PC-9 (cell line): ENCODE measurements around the gene CLDN34. TPM values are rescaled to one million over a fixed set of nuclear protein-coding genes. Genes with fewer than 3 reads are reported as not detected.

Source experiments
- BruUV-seq: library from RNA; stranded (reverse); fragments of 400-500 nt; replicated peaks from 2 replicates; lab custom pipeline; 2021; lab: Mats Ljungman, UMichigan
- CTCF ChIA-PET: fragments of 300-600 bp; sonication (Branson Sonifier 250); formaldehyde crosslinking; loops from one replicate; lab custom pipeline; 2022; ENCODE audit warnings: antibody characterized with exemption; lab: Charles Lee
- POLR2A ChIA-PET: fragments of 300-600 bp; sonication (Branson Sonifier 250); formaldehyde crosslinking; loops from one replicate; lab custom pipeline; 2022; ENCODE audit warnings: antibody characterized with exemption; ENCODE audit not compliant: unreplicated experiment; lab: Charles Lee
- DNase-seq, 2 experiments: peaks; one replicate each; pipeline versions ENCODE4 v3.0.0 to v3.0.0-alpha.2; 2015 to 2022; ENCODE audit warnings: mixed read lengths in 1 of 2
- H2AFZ ChIP-seq: fragments of 200-600 bp; sonication (generic); 2 replicates; pipeline ENCODE4 v1.8.1; 2017; ENCODE audit warnings: antibody characterized with exemption
- H3F3A ChIP-seq: fragments of 200-600 bp; sonication (generic); 2 replicates; pipeline ENCODE4 v1.8.1; 2017; ENCODE audit warnings: antibody characterized with exemption, mild to moderate bottlenecking, low read depth; ENCODE audit not compliant: insufficient read depth
- H3K27ac ChIP-seq: fragments of 200-600 bp; sonication (generic); 2 replicates; pipeline ENCODE4 v1.6.1; 2016; ENCODE audit warnings: mixed run types
- H3K27me3 ChIP-seq: fragments of 200-600 bp; sonication (generic); 2 replicates; pipeline ENCODE4 v1.6.1; 2016; ENCODE audit warnings: low read depth, mixed run types; ENCODE audit not compliant: insufficient read depth
- H3K36me3 ChIP-seq: fragments of 200-600 bp; sonication (generic); 2 replicates; pipeline ENCODE4 v1.6.1; 2016; ENCODE audit warnings: low read depth, mixed run types
- H3K4me1 ChIP-seq: fragments of 200-600 bp; sonication (generic); replicated peaks from 2 replicates; pipeline ENCODE4 v1.6.1; 2016; ENCODE audit warnings: mixed run types; ENCODE audit not compliant: insufficient read depth
- H3K4me2 ChIP-seq: fragments of 200-600 bp; sonication (generic); 2 replicates; pipeline ENCODE4 v1.6.1; 2017; ENCODE audit warnings: mixed run types
- H3K4me3 ChIP-seq: fragments of 200-600 bp; sonication (generic); 2 replicates; pipeline ENCODE4 v1.6.1; 2016; ENCODE audit warnings: mixed run types
- H3K79me2 ChIP-seq: fragments of 200-600 bp; sonication (generic); 2 replicates; pipeline ENCODE4 v1.6.1; 2017; ENCODE audit warnings: low read depth, mixed run types
- H3K9me2 ChIP-seq: fragments of 200-600 bp; sonication (generic); 2 replicates; pipeline ENCODE4 v1.8.1; 2017; ENCODE audit warnings: mild to moderate bottlenecking; ENCODE audit not compliant: insufficient read depth
- H3K9me3 ChIP-seq: fragments of 200-600 bp; sonication (generic); 2 replicates; pipeline ENCODE4 v1.8.1; 2016; ENCODE audit warnings: low read depth; ENCODE audit not compliant: insufficient read depth
- H4K20me1 ChIP-seq: fragments of 200-600 bp; sonication (generic); 2 replicates; pipeline ENCODE4 v1.8.1; 2017; ENCODE audit not compliant: insufficient read depth
- CTCF ChIP-seq: fragments of 200-600 bp; sonication (generic); conservative IDR thresholded peaks from 2 replicates; pipeline ENCODE4 v1.6.1; 2017; ENCODE audit warnings: mixed run types, antibody characterized with exemption, mild to moderate bottlenecking, moderate library complexity
- EZH2 ChIP-seq: fragments of 200-600 bp; sonication (generic); IDR thresholded peaks from 2 replicates; pipeline ENCODE4 v1.8.0; 2017; ENCODE audit warnings: antibody characterized with exemption, low read depth
- intact Hi-C: fragments of 100-400 bp; cut with micrococcal nuclease; formaldehyde crosslinking; loops from one replicate; pipeline ENCODE4 v1.10.0; 2022; ENCODE audit not compliant: unreplicated experiment
- total RNA-seq: library from RNA; stranded (reverse); gene quantifications from 2 replicates; pipeline ENCODE4 v1.2.3, GENCODE V29; 2021

CLDN34 gene
- total RNA-seq, 1 experiment from 2014 or later = not detected

- no peak overlapping the region for H3K4me2 ChIP-seq
- TF ChIP-seq CTCF (no peak), EZH2 (no peak)
- intact Hi-C loops = no loop called here
- CTCF ChIA-PET = no interaction called here
- H3K27me3 ChIP-seq = no peaks in the 10 kb centered on the region
- H3K36me3 ChIP-seq = no peaks in the 10 kb centered on the region
- no peak for DNase-seq
- no peaks in the 10 kb centered on the region for H3F3A ChIP-seq
- no TSS peak for BruUV-seq
- no peak overlapping the region for H3K4me3 ChIP-seq
- no peaks in the 10 kb centered on the region for H3K4me1 ChIP-seq
- H3K27ac ChIP-seq = no peak overlapping the region
- H3K9me3 ChIP-seq = no peaks in the 10 kb centered on the region
- H4K20me1 ChIP-seq = no peaks in the 10 kb centered on the region
- H3K9me2 ChIP-seq = no peaks in the 10 kb centered on the region
- no peak overlapping the region for H2AFZ ChIP-seq
- H3K79me2 ChIP-seq = no peaks in the 10 kb centered on the region
- POLR2A ChIA-PET = no interaction called here
These were observed 45.8 kb upstream of the CLDN34 start for GRCh38 chrX:9921407-9921806.

- ChIA-PET POLR2A (no interaction called here), CTCF (no interaction called here)
- H3K79me2 ChIP-seq = no peaks in the 10 kb centered on the region
- H4K20me1 ChIP-seq = no peaks in the 10 kb centered on the region
- H3K27me3 ChIP-seq = no peaks in the 10 kb centered on the region
- H2AFZ ChIP-seq = no peak overlapping the region
- no peaks in the 10 kb centered on the region for H3K9me3 ChIP-seq
- BruUV-seq = no TSS peak
- no peaks in the 10 kb centered on the region for H3F3A ChIP-seq
- H3K27ac ChIP-seq = no peak overlapping the region
- no peak overlapping the region for H3K4me2 ChIP-seq
- TF ChIP-seq CTCF (no peak), EZH2 (no peak)
- DNase-seq = no peak
- no peak overlapping the region for H3K4me3 ChIP-seq
- no peaks in the 10 kb centered on the region for H3K4me1 ChIP-seq
- no peaks in the 10 kb centered on the region for H3K9me2 ChIP-seq
- no peaks in the 10 kb centered on the region for H3K36me3 ChIP-seq
- intact Hi-C loops = no loop called here
These were observed 43.8 kb upstream of the CLDN34 start for GRCh38 chrX:9923357-9923756.

GRCh38 chrX:9926002-9926401, 41.2 kb upstream of the CLDN34 start:
- Histone ChIP-seq H3K27me3 (no peaks in the 10 kb centered on the region), H3K36me3 (no peaks in the 10 kb centered on the region), H3K4me3 (no peak overlapping the region), H3K79me2 (no peaks in the 10 kb centered on the region), H3K9me2 (no peaks in the 10 kb centered on the region), H3F3A (no peaks in the 10 kb centered on the region), H3K27ac (no peak overlapping the region), H3K4me2 (no peak overlapping the region), H3K4me1 (no peaks in the 10 kb centered on the region), H3K9me3 (no peaks in the 10 kb centered on the region), H2AFZ (no peak overlapping the region), H4K20me1 (no peaks in the 10 kb centered on the region)
- ChIA-PET POLR2A (no interaction called here), CTCF (no interaction called here)
- no peak for TF ChIP-seq CTCF
- TF ChIP-seq EZH2 = no peak
- DNase-seq = no peak
- intact Hi-C loops = no loop called here
- no TSS peak for BruUV-seq
